IMR-90 (cell line): ENCODE measurements around the gene MYO5A. TPM values are rescaled to one million over a fixed set of nuclear protein-coding genes. Genes with fewer than 3 reads are reported as not detected.

Experiments
- ATAC-seq: fragments of 200-7000 bp; cut with Tn5 transposase; 2 replicates; pipeline ENCODE4 v1.9.1; 2020; ENCODE audit warnings: low read depth, mild to moderate bottlenecking, moderate library complexity
- BruUV-seq: library from RNA; stranded (reverse); fragments of 400-500 nt; replicated peaks from 2 replicates; lab custom pipeline; 2021; lab: Mats Ljungman, UMichigan
- CTCF ChIA-PET: fragments of 300-600 bp; formaldehyde crosslinking; extraction: SDS; loops from one replicate; lab custom pipeline; 2021; ENCODE audit warnings: antibody characterized with exemption; lab: Yijun Ruan, JAX
- POLR2A ChIA-PET: fragments of 300-600 bp; sonication (Branson Sonifier 250); formaldehyde crosslinking; loops from one replicate; lab custom pipeline; 2022; ENCODE audit warnings: antibody characterized with exemption; ENCODE audit not compliant: unreplicated experiment; lab: Charles Lee
- DNase-seq: peaks from one replicate; pipeline ENCODE4 v3.0.0; 2013
- H2AFZ ChIP-seq: replicated peaks from 2 replicates; pipeline ENCODE3; 2013; ENCODE audit warnings: low read length, mild to moderate bottlenecking; ENCODE audit not compliant: poor library complexity
- H2AK5ac ChIP-seq: 2 replicates; pipeline ENCODE4 v1.6.1; 2013; ENCODE audit warnings: low read depth, low read length, inconsistent platforms
- H2AK9ac ChIP-seq: replicated peaks from 2 replicates; pipeline ENCODE3; 2013; ENCODE audit warnings: mild to moderate bottlenecking, low read depth, low read length, moderate library complexity; ENCODE audit not compliant: poor library complexity
- H2BK120ac ChIP-seq: 2 replicates; pipeline ENCODE4 v1.6.1; 2013; ENCODE audit warnings: low read depth, low read length, inconsistent platforms
- H2BK15ac ChIP-seq: 3 replicates; pipeline ENCODE4 v1.6.1; 2013; ENCODE audit warnings: low read depth, low read length, inconsistent platforms
- H2BK20ac ChIP-seq: 2 replicates; pipeline ENCODE4 v1.6.1; 2013; ENCODE audit warnings: low read depth, mild to moderate bottlenecking, inconsistent platforms, low read length, moderate library complexity
- H2BK5ac ChIP-seq: 2 replicates; pipeline ENCODE4 v1.6.1; 2013; ENCODE audit warnings: mild to moderate bottlenecking, low read depth, low read length, inconsistent platforms; ENCODE audit not compliant: poor library complexity, severe bottlenecking
- H3K14ac ChIP-seq: replicated peaks from 2 replicates; pipeline ENCODE4 v1.6.1; 2013; ENCODE audit warnings: low read depth, low read length, inconsistent platforms
- H3K18ac ChIP-seq: 2 replicates; pipeline ENCODE4 v1.6.1; 2013; ENCODE audit warnings: low read depth, low read length, control low read depth
- H3K23ac ChIP-seq: 2 replicates; pipeline ENCODE4 v1.6.1; 2013; ENCODE audit warnings: low read depth, low read length, inconsistent platforms
- H3K27ac ChIP-seq: 2 replicates; pipeline ENCODE4 v1.5.1; 2013; ENCODE audit warnings: mild to moderate bottlenecking, control low read depth, low read length; ENCODE audit not compliant: insufficient read depth
- H3K27me3 ChIP-seq: 2 replicates; pipeline ENCODE4 v1.6.1; 2013; ENCODE audit warnings: low read length; ENCODE audit not compliant: control insufficient read depth, insufficient read depth
- H3K36me3 ChIP-seq: 2 replicates; pipeline ENCODE4 v1.6.1; 2013; ENCODE audit warnings: low read length, mixed read lengths; ENCODE audit not compliant: control insufficient read depth, insufficient read depth
- H3K4ac ChIP-seq: 2 replicates; pipeline ENCODE4 v1.6.1; 2013; ENCODE audit warnings: low read depth, low read length, inconsistent platforms
- H3K4me1 ChIP-seq: 2 replicates; pipeline ENCODE4 v1.6.1; 2013; ENCODE audit warnings: low read length, mixed read lengths; ENCODE audit not compliant: control insufficient read depth, insufficient read depth
- H3K4me2 ChIP-seq: 2 replicates; pipeline ENCODE4 v1.6.1; 2013; ENCODE audit warnings: low read depth, mild to moderate bottlenecking, control low read depth, low read length, moderate library complexity
- H3K4me3 ChIP-seq: 2 replicates; pipeline ENCODE4 v1.5.1; 2013; ENCODE audit warnings: low read depth, mild to moderate bottlenecking, control low read depth, low read length, moderate library complexity; ENCODE audit not compliant: insufficient read depth
- H3K56ac ChIP-seq: 2 replicates; pipeline ENCODE4 v1.6.1; 2013; ENCODE audit warnings: low read length, inconsistent platforms; ENCODE audit not compliant: insufficient read depth; ENCODE audit errors: extremely low read depth
- H3K79me1 ChIP-seq, 2 experiments: 2 replicates each; pipeline ENCODE4 v1.6.1; 2013; ENCODE audit warnings: low read length in 2 of 2, inconsistent platforms in 1 of 2, low read depth in 1 of 2
- H3K9ac ChIP-seq: 2 replicates; pipeline ENCODE4 v1.6.1; 2013; ENCODE audit warnings: low read depth, low read length, control low read depth
- H3K9me1 ChIP-seq: 2 replicates; pipeline ENCODE4 v1.6.1; 2013; ENCODE audit warnings: low read length, inconsistent platforms; ENCODE audit not compliant: insufficient read depth
- H3K9me3 ChIP-seq: 2 replicates; pipeline ENCODE4 v1.6.1; 2013; ENCODE audit warnings: low read length; ENCODE audit not compliant: control insufficient read depth, insufficient read depth
- H4K20me1 ChIP-seq: 2 replicates; pipeline ENCODE4 v1.6.1; 2013; ENCODE audit warnings: low read length, inconsistent platforms; ENCODE audit not compliant: insufficient read depth
- H4K5ac ChIP-seq: 2 replicates; pipeline ENCODE4 v1.6.1; 2013; ENCODE audit warnings: mild to moderate bottlenecking, low read depth, low read length, control low read depth
- H4K8ac ChIP-seq, 2 experiments: 2 replicates each; pipeline ENCODE4 v1.6.1; 2013; ENCODE audit warnings: low read depth in 2 of 2, low read length in 2 of 2, control low read depth in 1 of 2, inconsistent platforms in 1 of 2
- H4K91ac ChIP-seq: 2 replicates; pipeline ENCODE4 v1.6.1; 2013; ENCODE audit warnings: low read depth, low read length, inconsistent platforms; ENCODE audit not compliant: insufficient read depth
- BHLHE40 ChIP-seq: fragments of 150-350 bp; IDR thresholded peaks from 2 replicates; pipeline ENCODE4 v1.6.1; 2016; ENCODE audit warnings: mild to moderate bottlenecking, low read depth, low read length
- CEBPB ChIP-seq: IDR thresholded peaks from 2 replicates; pipeline ENCODE4 v1.6.1; 2012; ENCODE audit warnings: low read depth, low read length, improper control_type of control experiment
- CHD1 ChIP-seq: IDR thresholded peaks from 2 replicates; pipeline ENCODE4 v1.6.1; 2012; ENCODE audit warnings: low read depth, low read length, improper control_type of control experiment
- CTCF ChIP-seq: conservative IDR thresholded peaks from 2 replicates; pipeline ENCODE4 v1.5.1; 2012; ENCODE audit warnings: mild to moderate bottlenecking, low read depth, low read length, improper control_type of control experiment
- ELK1 ChIP-seq: fragments of 150-350 bp; IDR thresholded peaks from 2 replicates; pipeline ENCODE4 v1.6.1; 2016; ENCODE audit warnings: low read depth, mild to moderate bottlenecking, low read length, moderate library complexity, borderline replicate concordance
- FOS ChIP-seq: fragments of 150-350 bp; IDR thresholded peaks from 2 replicates; pipeline ENCODE4 v1.6.1; 2016; ENCODE audit warnings: low read depth, low read length
- MAFK ChIP-seq: IDR thresholded peaks from 2 replicates; pipeline ENCODE4 v1.6.1; 2012; ENCODE audit warnings: low read depth, low read length, improper control_type of control experiment
- MAZ ChIP-seq: IDR thresholded peaks from 2 replicates; pipeline ENCODE4 v1.6.1; 2012; ENCODE audit warnings: low read depth, mild to moderate bottlenecking, low read length, improper control_type of control experiment, moderate library complexity, borderline replicate concordance
- MXI1 ChIP-seq: IDR thresholded peaks from 2 replicates; pipeline ENCODE4 v1.6.1; 2012; ENCODE audit warnings: low read depth, mild to moderate bottlenecking, low read length, moderate library complexity, borderline replicate concordance
- NFE2L2 ChIP-seq: fragments of 150-350 bp; IDR thresholded peaks from 2 replicates; pipeline ENCODE4 v1.6.1; 2016; ENCODE audit warnings: low read depth, mild to moderate bottlenecking, low read length
- POLR2A ChIP-seq: IDR thresholded peaks from 2 replicates; pipeline ENCODE4 v1.6.1; 2012; ENCODE audit warnings: mild to moderate bottlenecking, low read depth, low read length
- RAD21 ChIP-seq: IDR thresholded peaks from 2 replicates; pipeline ENCODE4 v1.6.1; 2012; ENCODE audit warnings: low read length, improper control_type of control experiment
- RCOR1 ChIP-seq: IDR thresholded peaks from 2 replicates; pipeline ENCODE4 v1.6.1; 2012; ENCODE audit warnings: mild to moderate bottlenecking, low read length, improper control_type of control experiment; ENCODE audit not compliant: insufficient replicate concordance
- RFX5 ChIP-seq: IDR thresholded peaks from 2 replicates; pipeline ENCODE4 v1.8.0; 2012; ENCODE audit warnings: low read depth, mild to moderate bottlenecking, low read length, moderate library complexity
- SMC3 ChIP-seq: fragments of 150-350 bp; IDR thresholded peaks from 2 replicates; pipeline ENCODE4 v1.6.1; 2016; ENCODE audit warnings: low read depth, mild to moderate bottlenecking, antibody characterized with exemption, low read length, moderate library complexity
- USF2 ChIP-seq: fragments of 150-350 bp; IDR thresholded peaks from 2 replicates; pipeline ENCODE4 v1.6.1; 2017; ENCODE audit warnings: mild to moderate bottlenecking, antibody characterized with exemption, low read length, low read depth
- WGBS, 2 experiments: methylation state at CpG; one replicate each; pipeline versions ENCODE4 v1.1.5 to v1.1.7; 2013; ENCODE audit warnings: missing lambda C conversion rate in 2 of 2; ENCODE audit not compliant: insufficient read length in 1 of 2; ENCODE audit errors: extremely low coverage in 2 of 2; 5-methylcytosine and 5-hydroxymethylcytosine counted together
- dilution Hi-C: fragments of 300-500 bp; cut with HindIII; formaldehyde crosslinking; loops from one replicate; pipeline ENCODE4 v1.14.3; 2018; ENCODE audit warnings: low sequenced_read_pairs; ENCODE audit not compliant: unreplicated experiment
- in situ Hi-C: fragments of 300-500 bp; cut with MboI; formaldehyde crosslinking; loops from 3 replicates; pipeline ENCODE4 v1.14.3; 2019; ENCODE audit warnings: low sequenced_read_pairs, inconsistent platforms, mixed read lengths
- intact Hi-C: fragments of 100-400 bp; cut with micrococcal nuclease; formaldehyde crosslinking; loops from 2 replicates; pipeline ENCODE4 v1.10.0; 2022
- polyA plus RNA-seq, 3 experiments: library from polyadenylated mRNA; depleted of rRNA; stranded (reverse); fragments of >200 nt; gene quantifications; 2 replicates each; pipeline ENCODE4 v1.2.3, GENCODE V29; 2012; ENCODE audit warnings: low replicate concordance in 1 of 3
- total RNA-seq: library from RNA; depleted of rRNA; stranded (reverse); fragments of >200 nt; gene quantifications from 2 replicates; pipeline ENCODE4 v1.2.3, GENCODE V29; 2012

Gene MYO5A
- total and polyA plus RNA-seq, 2 of the 4 experiments (the other 2 are of a cell fraction): 19.4 to 69.2 TPM

- Histone ChIP-seq H4K20me1 (no peaks in the 10 kb centered on the region), H3K27ac (no peak overlapping the region), H3K79me1 (no peaks in the 10 kb centered on the region), H4K91ac (no peak overlapping the region), H2AK5ac (no peak overlapping the region), H3K9ac (no peak overlapping the region), H3K18ac (no peak overlapping the region), H3K4me1 (no peaks in the 10 kb centered on the region), H3K9me3 (no peaks in the 10 kb centered on the region), H2BK5ac (no peak overlapping the region), H4K5ac (no peak overlapping the region), H3K4me2 (no peak overlapping the region), H4K8ac (no peak overlapping the region), H3K14ac (no peak overlapping the region), H2AFZ (no peak overlapping the region), H3K56ac (no peak overlapping the region), H2AK9ac (no peak overlapping the region), H2BK15ac (no peak overlapping the region), H3K4me3 (no peak overlapping the region), H2BK20ac (no peak overlapping the region), H3K36me3 (no peaks in the 10 kb centered on the region), H2BK120ac (no peak overlapping the region), H3K4ac (no peak overlapping the region), H3K23ac (no peak overlapping the region), H3K27me3 (no peaks in the 10 kb centered on the region), H3K9me1 (no peaks in the 10 kb centered on the region)
- BruUV-seq: no TSS peak
- CTCF ChIA-PET: no interaction called here
- intact Hi-C loops: no loop called here
- dilution Hi-C loops: no loop called here
- no peak for TF ChIP-seq SMC3
- no peak for TF ChIP-seq RFX5
- TF ChIP-seq CHD1: no peak
- TF ChIP-seq USF2: no peak
- no peak for TF ChIP-seq MXI1
- no peak for TF ChIP-seq FOS
- no peak for TF ChIP-seq BHLHE40
- TF ChIP-seq CEBPB: no peak
- no peak for TF ChIP-seq MAFK
- no peak for TF ChIP-seq NFE2L2
- no peak for TF ChIP-seq RCOR1
- no peak for TF ChIP-seq CTCF
- no peak for TF ChIP-seq RAD21
- no peak for TF ChIP-seq POLR2A
- no peak for TF ChIP-seq ELK1
- TF ChIP-seq MAZ: no peak
- DNase-seq (no peak), ATAC-seq (no peak)
- POLR2A ChIA-PET: no interaction called here
- no CpG with 5 or more reads among the region's 2 CpGs for whole genome bisulfite sequencing, 2 experiments
- in situ Hi-C loops: no loop called here
These were observed 48.0 kb upstream of the MYO5A start for GRCh38 chr15:52576692-52577091.
